Lung (tissue), 12 donors: Measurements from ENCODE around the gene THADA. TPM values are rescaled to one million over a fixed set of nuclear protein-coding genes. Genes with fewer than 3 reads are reported as not detected.

Experiments used
- ATAC-seq: fragments of 200-7000 bp; cut with Tn5 transposase; one replicate; pipeline ENCODE4 v1.9.1; 2020; ENCODE audit warnings: moderate number of reproducible peaks; ENCODE audit not compliant: insufficient read depth, low FRiP score
- DNase-seq, 3 donors: peaks; one replicate each; pipeline ENCODE4 v3.0.0-alpha.2; 2013 to 2017
- H3K27ac ChIP-seq, 2 donors: one replicate each; pipeline ENCODE4 v1.5.1; 2013; ENCODE audit warnings: mild to moderate bottlenecking in 2 of 2, moderate library complexity in 2 of 2, control low read depth in 1 of 2, inconsistent platforms in 1 of 2, low read depth in 1 of 2, low read length in 1 of 2
- H3K27me3 ChIP-seq, 3 donors: one replicate each; pipeline ENCODE4 v1.5.1; 2013; ENCODE audit warnings: low read length in 2 of 3; ENCODE audit not compliant: control insufficient read depth in 3 of 3, insufficient read depth in 3 of 3
- H3K36me3 ChIP-seq, 4 donors: one replicate each; pipeline ENCODE4 v1.5.1; 2013; ENCODE audit warnings: low read length in 4 of 4, mild to moderate bottlenecking in 1 of 4, moderate library complexity in 1 of 4; ENCODE audit not compliant: control insufficient read depth in 4 of 4, insufficient read depth in 4 of 4
- H3K4me1 ChIP-seq, 5 donors: one replicate each; pipeline ENCODE4 v1.5.1; 2013; ENCODE audit warnings: low read length in 5 of 5, mild to moderate bottlenecking in 2 of 5, moderate library complexity in 1 of 5; ENCODE audit not compliant: control insufficient read depth in 5 of 5, insufficient read depth in 5 of 5
- H3K4me3 ChIP-seq: one replicate; pipeline ENCODE4 v1.5.1; 2013; ENCODE audit warnings: mild to moderate bottlenecking, control low read depth, moderate library complexity
- H3K9ac ChIP-seq, 2 donors: one replicate each; pipeline ENCODE4 v1.5.1; 2013; ENCODE audit warnings: low read length in 2 of 2, control low read depth in 1 of 2; ENCODE audit not compliant: insufficient read depth in 1 of 2
- H3K9me3 ChIP-seq, 4 donors: one replicate each; pipeline ENCODE4 v1.5.1; 2013; ENCODE audit warnings: low read length in 3 of 4, mild to moderate bottlenecking in 1 of 4, moderate library complexity in 1 of 4; ENCODE audit not compliant: control insufficient read depth in 4 of 4, insufficient read depth in 3 of 4
- WGBS, 2 donors: extraction: QIAGEN DNeasy Blood & Tissue Kit; methylation state at CpG; one replicate each; pipeline ENCODE4 v1.1.7; 2013; 5-methylcytosine and 5-hydroxymethylcytosine counted together
- polyA plus RNA-seq, 2 donors: library from polyadenylated mRNA; stranded (reverse); fragments of 200-250 nt; gene quantifications; one replicate each; pipeline ENCODE4 v1.2.1, GENCODE V29; 2013
- total RNA-seq, 2 donors: library from RNA; depleted of rRNA in 1 of 2; stranded (reverse); fragments of >200 nt in 1 of 2; gene quantifications; one replicate each; pipeline ENCODE4 v1.2.1, GENCODE V29; 2014 to 2021
- TF ChIP-seq, protein P1 (sequence below): IDR thresholded peaks from 2 replicates; pipeline ENCODE4 v1.5.1; 2012; ENCODE audit warnings: mild to moderate bottlenecking; ENCODE audit errors: control extremely low read depth, extremely low read depth
- donor health status: control.
- donor health status: control.
- donor health status: Bipolar disorder and iron deficiency.
- donor health status: healthy.
- donor health status: DM: yes; HTN: yes; CAD: no.

THADA gene
- total and polyA plus RNA-seq, 4 donors: 11.3 to 72.5 (median 25.2) TPM

DNA sequence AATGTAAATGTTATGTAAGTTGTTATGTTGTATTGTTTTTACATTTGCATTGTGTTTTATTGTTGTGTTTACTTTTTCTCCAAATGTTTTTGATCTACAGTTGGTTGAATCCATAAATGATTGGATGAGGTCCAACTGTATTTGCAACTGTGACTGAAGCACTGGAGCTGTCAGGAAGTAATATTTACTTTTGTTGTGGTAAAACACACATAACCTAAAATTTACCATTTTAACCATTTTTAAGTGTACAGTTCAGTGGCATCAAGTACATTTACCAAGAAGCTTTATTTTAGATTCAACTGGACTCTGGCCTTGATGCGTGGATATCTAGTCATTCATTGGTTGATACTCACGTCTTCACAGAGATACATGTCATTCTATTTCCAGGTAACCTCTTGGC, 181.8 kb downstream of the THADA start:
- Histone ChIP-seq H3K4me3 (no peak overlapping the region), H3K36me3 (peaks cover 0 to 4% (median 0%) of the 10 kb centered on the region in 4 donors), H3K27ac (no peak overlapping the region), H3K9me3 (no peaks in the 10 kb centered on the region), H3K4me1 (peaks cover 3 to 36% (median 11%) of the 10 kb centered on the region in 5 donors), H3K9ac (no peak overlapping the region), H3K27me3 (no peaks in the 10 kb centered on the region)
- ATAC-seq: no peak
- peak in 1 of 3 donors; percentile 30 for DNase-seq
- TF ChIP-seq, protein P1, sequence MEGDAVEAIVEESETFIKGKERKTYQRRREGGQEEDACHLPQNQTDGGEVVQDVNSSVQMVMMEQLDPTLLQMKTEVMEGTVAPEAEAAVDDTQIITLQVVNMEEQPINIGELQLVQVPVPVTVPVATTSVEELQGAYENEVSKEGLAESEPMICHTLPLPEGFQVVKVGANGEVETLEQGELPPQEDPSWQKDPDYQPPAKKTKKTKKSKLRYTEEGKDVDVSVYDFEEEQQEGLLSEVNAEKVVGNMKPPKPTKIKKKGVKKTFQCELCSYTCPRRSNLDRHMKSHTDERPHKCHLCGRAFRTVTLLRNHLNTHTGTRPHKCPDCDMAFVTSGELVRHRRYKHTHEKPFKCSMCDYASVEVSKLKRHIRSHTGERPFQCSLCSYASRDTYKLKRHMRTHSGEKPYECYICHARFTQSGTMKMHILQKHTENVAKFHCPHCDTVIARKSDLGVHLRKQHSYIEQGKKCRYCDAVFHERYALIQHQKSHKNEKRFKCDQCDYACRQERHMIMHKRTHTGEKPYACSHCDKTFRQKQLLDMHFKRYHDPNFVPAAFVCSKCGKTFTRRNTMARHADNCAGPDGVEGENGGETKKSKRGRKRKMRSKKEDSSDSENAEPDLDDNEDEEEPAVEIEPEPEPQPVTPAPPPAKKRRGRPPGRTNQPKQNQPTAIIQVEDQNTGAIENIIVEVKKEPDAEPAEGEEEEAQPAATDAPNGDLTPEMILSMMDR: no peak
- 94 to 97% methylated on average over 2 of the region's 2 CpGs for whole genome bisulfite sequencing, 2 donors

DNA sequence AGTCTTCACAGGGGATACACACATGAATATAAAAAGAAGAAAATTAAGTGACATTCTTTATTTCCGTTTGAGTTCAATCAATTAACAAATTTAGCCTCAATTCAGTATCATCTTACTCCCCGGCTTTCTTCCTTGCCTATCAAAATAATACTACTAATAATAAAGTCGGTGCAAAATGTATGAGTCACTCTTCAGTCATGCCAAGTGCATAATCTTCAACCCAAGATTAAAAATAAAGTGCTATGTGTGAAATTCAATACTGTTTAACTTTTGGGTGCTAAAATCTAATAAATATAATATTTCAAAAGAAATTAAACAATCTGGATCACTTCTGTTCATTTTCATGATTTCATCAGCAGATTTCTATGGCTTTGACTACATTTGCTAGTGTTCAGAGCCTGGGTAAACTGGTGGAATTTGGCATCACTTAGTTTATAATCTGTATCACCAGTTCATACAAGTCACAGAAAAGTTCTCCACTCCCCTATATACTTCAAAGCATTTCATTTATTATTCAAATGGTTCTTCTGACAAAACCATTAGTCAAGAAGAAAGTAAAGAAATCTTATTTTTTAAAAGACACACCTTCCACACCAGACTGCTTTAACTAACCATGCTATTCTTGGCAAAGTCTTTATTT, 183.6 kb downstream of the THADA start:
- no peak overlapping the region for H3K9ac ChIP-seq
- no peaks in the 10 kb centered on the region for H3K9me3 ChIP-seq
- ATAC-seq (peak; percentile 47), DNase-seq (no peak)
- H3K36me3 ChIP-seq: peaks cover 0 to 4% (median 0%) of the 10 kb centered on the region in 4 donors
- WGBS, 2 donors: 43 to 72% methylated on average over 3 of the region's 3 CpGs
- no peak overlapping the region for H3K27ac ChIP-seq
- TF ChIP-seq, protein P1: no peak
- no peak overlapping the region for H3K4me3 ChIP-seq
- peaks cover 3 to 28% (median 10%) of the 10 kb centered on the region in 5 donors for H3K4me1 ChIP-seq
- H3K27me3 ChIP-seq: no peaks in the 10 kb centered on the region

DNA sequence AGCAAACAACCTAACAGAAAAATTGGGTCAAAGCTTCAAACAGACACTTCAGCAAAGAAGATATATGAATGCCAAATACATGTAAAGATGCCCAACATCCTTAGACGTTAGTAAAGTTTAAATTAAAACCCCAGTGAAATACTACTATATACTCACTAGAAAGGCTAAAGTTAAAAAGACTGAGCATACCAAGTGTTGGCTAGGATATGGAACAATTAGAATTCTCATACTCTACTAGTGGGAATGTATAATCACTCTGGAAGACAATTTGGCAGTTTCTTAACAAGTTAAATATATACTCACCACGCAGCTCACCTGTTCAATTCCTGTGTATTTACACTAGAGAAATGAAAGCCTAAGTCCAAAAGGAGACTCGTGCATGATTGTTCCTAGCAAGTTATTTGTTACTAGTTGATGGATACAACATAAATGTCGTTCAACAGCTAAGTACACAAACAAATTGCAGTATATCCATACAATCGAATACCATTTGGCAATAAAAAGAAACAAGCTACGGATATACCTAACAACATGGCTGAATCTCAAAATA, 185.7 kb downstream of the THADA start:
- peaks cover 4 to 12% (median 8%) of the 10 kb centered on the region in 5 donors for H3K4me1 ChIP-seq
- H3K4me3 ChIP-seq: no peak overlapping the region
- peaks cover 0 to 4% (median 0%) of the 10 kb centered on the region in 4 donors for H3K36me3 ChIP-seq
- TF ChIP-seq, protein P1: no peak
- ATAC-seq (no peak), DNase-seq (no peak)
- H3K9ac ChIP-seq: no peak overlapping the region
- no peaks in the 10 kb centered on the region for H3K27me3 ChIP-seq
- 96% methylated on average over 6 of the region's 6 CpGs for WGBS, 2 donors
- H3K27ac ChIP-seq: no peak overlapping the region
- no peaks in the 10 kb centered on the region for H3K9me3 ChIP-seq
